Right renal pelvis (tissue), 4 donors: ENCODE data around the gene SLC35A5. TPM values are rescaled to one million over a fixed set of nuclear protein-coding genes. Genes with fewer than 3 reads are reported as not detected.
"Not testable (repeated sequence)": the region's sequence is repeated elsewhere in the genome, so short reads cannot be mapped to it uniquely, and the experiment has no call there.

Experiments used
- DNase-seq, 4 donors: peaks; one replicate each; pipeline ENCODE4 v3.0.0-alpha.2; 2013; ENCODE audit warnings: low read depth in 4 of 4, low spot score in 3 of 4, missing footprints in 1 of 4
- polyA plus RNA-seq, 4 donors: library from polyadenylated mRNA; unstranded; fragments of 120-200 nt; gene quantifications; one replicate each; pipeline ENCODE4 v1.2.1, GENCODE V29; 2013; ENCODE audit not compliant: insufficient read length in 4 of 4

Gene SLC35A5, protein sequence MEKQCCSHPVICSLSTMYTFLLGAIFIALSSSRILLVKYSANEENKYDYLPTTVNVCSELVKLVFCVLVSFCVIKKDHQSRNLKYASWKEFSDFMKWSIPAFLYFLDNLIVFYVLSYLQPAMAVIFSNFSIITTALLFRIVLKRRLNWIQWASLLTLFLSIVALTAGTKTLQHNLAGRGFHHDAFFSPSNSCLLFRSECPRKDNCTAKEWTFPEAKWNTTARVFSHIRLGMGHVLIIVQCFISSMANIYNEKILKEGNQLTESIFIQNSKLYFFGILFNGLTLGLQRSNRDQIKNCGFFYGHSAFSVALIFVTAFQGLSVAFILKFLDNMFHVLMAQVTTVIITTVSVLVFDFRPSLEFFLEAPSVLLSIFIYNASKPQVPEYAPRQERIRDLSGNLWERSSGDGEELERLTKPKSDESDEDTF
- polyA plus RNA-seq = 10 to 100 TPM; 67.3 to 88.2 (median 79.1) TPM

DNA sequence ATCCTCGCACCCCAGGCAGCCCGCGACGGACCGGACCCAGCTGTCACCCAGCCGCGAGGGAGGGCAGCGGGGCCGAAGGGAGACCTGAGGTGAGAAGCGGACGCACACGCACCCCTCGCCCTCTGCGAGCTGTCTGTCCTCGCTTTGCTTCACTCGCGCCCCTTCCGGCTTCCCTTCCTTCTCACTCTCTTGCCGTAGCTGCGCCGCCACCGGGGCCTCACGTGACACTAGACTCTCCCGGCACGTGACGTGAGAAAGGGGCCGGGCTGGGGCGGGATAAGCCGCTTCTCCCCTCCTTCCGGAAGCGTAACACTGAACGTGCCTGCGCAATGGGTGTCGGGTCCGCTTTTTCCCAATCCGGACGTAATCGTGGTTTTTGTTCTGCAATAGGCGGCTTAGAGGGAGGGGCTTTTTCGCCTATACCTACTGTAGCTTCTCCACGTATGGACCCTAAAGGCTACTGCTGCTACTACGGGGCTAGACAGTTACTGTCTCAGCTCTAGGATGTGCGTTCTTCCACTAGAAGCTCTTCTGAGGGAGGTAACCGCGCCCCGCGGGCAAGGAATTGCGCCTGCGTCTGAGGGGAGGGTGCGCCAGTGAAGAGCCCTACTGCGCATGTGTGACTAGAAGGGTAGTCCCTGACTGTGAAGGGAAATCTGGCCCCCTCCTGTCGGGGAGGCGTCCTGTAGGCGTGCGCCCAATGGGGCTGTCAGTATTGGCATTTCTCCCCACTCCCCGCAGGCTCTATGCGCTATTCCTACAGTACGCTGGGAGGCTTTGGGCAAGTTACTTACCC, at the start of gene SLC35A5, which contains the start of gene ATG3:
Gene SLC35A5 (plus strand): TSS at position 312 of the 796 bp plus-strand sequence. CDS start 1,359 bp downstream, outside the sequence.
Gene ATG3 (minus strand): TSS at position 229 of the 796 bp plus-strand sequence. CDS start 434 bp downstream, outside the sequence.
- peak; percentile 97 to 98 (median 98) for DNase-seq

DNA sequence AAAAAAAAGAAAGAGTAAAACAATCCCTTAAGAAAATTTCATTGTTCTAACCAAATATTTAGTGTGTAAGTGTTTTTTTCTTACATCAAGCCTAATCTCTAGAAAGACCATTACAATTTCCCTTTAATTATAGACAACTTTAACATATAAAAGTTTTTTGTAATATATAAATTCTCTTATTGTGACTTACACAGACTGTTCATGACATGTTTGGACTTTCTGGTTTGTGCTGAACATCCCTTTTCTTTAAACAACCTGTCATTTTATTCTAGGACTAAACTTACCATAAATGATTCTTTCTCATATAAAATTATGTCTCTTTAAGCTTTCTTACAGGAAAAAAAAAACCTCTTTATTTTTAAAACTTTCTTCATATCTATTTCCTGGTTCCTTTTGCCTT, 49.5 kb upstream of the SLC35A5 start:
- DNase-seq = no peak

DNA sequence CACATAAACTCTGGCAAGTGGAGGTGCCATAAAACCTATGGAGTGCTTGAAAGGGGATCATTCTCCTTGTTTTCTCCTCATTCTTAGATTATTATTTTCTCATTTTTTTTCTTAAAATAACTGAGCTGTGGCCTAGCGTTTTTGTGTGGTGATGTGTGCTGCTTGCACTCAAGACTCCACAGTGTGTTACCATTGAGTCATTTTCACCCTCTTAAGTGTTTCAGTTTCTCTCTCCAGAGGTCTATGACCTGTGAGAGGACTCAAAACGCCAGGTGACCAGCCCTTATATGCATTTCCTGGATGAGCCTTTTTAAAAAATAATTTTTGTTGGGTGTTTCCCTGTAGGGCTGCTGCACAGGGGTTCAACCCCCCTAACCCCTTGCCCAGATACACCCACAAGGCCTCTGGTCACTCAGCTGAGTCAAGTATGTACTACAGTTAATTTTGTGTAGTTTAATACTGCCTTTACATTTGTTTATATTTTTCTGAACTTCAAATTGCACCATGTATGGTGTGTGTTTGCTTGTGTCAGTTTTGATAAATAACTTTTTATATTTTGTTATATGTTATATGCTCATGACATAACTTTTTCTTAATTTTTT, 47.2 kb upstream of the SLC35A5 start:
- no peak for DNase-seq

DNA sequence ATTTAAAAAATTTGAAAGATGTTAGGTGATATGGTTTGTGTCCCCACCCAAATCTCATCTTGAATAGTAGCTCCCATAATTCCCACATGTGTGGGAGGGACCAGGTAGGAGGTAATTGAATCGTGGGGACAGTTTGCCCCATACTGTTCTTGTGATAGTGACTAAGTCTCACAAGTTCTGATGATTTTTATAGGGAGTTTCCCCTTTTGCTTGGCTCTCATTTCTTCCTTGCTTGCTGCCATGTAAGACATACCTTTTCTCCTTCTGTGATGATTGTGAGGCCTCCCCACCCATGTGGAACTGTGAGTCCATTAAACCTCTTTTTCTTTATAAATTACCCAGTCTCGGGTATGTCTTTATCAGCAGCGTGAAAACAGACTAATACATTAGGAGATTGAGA, 42.9 kb upstream of the SLC35A5 start:
- DNase-seq = not testable (repeated sequence)

DNA sequence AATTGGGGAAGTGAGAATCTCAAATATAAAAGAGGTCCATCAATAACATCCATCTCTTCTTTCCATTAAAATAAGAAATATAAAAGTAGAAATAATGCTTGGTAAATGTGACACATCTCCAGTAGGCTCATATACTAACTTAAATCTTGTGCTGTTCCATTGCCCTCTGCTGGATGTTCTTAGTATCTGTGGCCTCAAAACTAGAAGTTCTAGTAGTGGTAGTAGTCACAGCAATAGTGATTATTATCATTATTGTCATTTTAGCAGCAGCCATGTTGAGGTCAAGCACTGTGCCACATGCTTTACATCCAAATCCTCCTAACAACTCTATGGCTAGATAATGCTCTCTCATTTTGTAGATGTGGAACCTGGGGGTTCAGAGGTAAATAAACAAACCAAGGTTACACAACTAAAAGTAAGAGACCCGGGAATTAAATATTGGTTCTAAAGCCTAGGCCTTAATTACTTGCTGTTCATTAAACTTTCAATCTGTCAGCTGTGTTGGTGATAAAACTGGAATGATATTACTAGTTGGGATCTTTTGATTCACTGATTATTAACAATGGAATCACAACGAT, 42.3 kb upstream of the SLC35A5 start:
- peak; percentile 15 to 45 (median 36) for DNase-seq

DNA sequence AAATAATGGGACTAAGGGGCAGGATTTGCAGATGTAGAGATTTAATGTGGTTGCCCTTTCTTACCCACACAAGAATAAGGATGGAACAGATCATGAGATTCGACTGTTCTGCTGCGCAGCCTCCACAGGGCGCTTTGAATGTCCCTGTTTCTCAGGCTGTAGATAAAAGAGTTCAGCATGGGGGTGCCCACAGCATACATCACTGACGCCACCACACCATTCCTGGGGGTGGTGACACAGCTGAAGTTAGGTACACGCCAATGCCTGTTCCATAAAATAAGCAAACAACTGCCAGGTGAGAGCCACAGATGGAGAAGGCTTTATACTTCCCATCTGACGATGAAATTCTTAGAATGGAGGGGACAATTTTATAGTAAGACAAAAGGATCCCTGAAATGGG, 37.7 kb upstream of the SLC35A5 start:
- DNase-seq = not testable (repeated sequence)

DNA sequence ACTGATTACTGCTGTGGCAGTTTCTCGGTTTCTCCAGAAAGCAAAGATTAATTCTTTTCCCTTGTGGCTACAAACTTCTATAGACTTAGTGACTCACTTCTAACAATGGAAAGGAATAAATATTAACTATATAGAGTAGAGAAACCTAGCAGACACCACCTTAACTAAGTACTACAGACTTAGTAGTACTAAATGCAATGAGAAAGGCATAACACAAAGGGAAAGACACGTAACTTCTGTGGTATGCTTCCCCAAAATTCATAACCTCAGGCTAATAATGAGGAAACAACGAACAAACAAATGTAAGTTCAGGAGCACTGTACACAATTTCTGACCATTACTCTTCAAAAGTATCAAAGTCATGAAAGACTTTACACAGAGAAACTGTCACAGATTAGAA, 31.3 kb upstream of the SLC35A5 start:
- no peak for DNase-seq

DNA sequence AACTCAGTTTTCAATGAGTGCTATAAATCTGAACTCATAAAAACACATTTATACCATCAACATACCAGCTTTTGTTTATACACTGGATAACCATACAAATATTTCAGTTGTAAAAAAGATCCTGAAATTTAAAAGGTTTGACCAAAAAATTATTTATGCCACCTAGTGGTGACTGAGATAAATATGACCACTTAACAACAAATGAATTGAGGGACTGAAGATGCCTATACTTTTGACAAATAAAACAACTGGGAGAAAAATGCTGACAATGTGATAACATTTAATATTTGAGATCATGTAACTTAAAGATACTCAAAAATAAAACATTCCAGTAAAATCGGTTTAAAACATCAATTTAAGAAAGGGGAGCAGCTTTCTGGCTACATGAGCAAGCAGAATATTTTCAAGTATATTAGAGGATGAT, 30.5 kb upstream of the SLC35A5 start:
- DNase-seq = no peak

DNA sequence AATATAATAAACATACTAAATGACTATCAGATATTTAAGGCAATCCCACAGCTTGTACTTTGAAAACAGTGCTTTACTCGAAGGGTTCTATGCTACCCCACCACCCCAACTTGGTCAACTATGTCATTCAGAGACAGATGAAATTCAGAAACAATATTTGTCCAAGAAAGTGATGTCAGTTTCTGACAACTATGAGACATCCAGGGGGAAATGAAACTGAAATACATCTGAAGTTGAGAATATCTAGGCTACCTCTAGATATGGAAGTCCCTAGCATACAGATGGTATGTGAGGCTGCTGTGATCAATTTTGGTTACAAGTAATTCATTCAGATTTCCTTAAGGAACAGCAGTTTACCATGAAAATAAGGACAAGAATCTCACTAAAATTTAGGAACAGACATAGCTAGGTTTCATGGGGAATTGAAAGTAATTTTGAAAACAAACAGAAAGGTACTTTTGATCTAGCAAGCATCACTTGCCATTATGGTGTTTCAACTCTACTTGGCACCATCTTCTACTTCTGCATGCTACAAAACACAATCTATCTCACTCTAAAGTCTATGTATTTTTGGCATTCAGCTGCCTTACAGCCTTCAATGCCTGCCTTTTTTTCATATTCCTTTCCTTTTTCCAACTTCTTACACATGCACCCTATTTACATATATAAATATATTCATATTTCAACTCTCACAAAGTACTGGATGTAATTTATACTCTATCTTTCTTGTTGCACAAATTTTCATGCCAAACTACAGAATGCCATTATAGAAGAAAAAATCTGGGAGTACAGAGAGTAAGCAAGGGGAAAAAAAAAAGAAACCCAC, 21.8 kb upstream of the SLC35A5 start:
- no peak for DNase-seq

DNA sequence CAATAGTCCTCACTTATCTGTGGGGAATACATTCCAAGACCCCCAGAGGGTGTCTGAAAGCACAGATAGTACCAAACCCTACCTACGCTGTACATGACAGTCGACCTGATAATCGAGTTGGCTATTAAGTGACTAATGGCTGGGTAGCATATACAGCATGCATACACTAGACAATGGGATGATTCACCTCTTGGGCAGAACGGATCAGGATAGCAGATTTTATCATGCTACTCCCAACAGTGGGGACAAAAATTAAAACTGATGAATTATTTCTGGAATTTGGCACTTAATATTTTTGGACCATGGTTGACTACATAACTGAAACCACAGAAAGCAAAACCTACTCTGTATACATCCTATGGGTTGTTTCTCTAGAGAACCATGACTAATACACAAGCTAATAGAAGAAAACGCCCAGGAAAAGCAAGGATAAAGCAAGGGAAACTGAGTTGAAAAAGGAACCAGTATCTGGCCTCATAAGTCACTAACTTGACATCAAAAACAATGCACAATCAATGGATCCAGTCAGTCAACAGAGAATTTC, 15.6 kb upstream of the SLC35A5 start:
- DNase-seq = no peak

DNA sequence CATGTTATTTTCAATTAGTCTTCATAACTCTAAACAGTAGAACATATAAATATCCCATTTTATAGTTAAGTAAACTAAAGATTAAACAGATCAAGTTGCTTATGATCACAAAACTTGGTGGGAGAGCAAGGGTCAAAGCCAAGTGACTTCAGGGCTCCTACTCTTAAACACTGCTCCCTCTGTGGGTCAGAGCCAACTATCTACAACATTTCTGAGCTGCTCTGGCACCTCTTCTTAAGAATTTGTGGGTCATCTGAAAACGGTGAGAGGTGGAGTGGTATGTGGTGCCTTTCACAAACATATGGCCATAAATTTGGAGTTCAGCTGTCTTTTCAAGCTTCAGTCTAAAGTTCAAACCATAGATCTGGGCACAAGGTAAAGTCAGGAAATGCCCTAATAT, 11.0 kb upstream of the SLC35A5 start:
- no peak for DNase-seq

DNA sequence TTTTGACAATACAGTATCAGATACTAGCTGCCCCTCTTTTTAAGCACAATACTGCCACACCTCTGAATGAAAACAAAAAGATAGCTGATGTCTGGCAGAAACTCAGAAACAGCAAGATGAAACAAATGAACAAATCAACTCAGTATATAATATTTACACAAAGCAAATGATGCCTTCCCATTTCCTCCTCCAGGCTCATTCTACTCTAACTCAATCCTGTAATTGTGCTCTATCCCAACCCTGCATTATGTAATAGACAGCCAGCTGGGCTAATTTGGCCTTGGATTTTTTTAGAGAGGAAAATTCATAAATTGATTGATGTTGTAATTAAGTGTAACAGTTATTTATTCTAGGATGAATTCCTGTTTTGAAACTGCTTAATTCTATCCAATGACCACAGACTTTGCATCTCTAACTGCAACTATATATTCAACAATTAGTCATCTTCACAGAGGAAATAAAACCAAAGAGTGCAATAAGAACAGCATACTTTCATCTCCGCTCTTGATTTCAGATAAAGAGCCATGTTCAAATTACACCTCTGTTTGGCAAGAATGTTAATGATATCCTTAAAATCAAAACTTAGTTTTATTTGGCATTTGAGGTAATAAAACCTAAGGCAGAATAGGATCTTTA, 6.2 kb upstream of the SLC35A5 start:
- DNase-seq = no peak

DNA sequence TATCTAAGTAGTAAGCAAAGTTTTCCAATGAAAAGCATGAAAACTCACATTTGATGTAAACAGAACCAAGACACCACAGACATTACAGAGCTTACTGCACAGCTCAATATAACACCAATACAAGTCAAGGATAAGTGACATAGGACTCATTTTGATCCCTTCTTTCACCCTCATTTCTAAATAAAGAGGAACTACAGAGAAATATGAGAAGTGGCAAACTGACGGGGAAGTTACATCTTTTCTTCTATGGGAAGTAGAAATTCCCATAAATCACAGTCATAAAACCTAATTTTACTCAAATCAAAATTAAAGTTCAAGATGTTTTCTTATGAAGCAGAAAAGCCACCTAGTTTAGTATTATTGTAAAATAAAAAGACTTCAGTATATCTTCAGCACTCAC, 3.9 kb upstream of the SLC35A5 start:
- no peak for DNase-seq

DNA sequence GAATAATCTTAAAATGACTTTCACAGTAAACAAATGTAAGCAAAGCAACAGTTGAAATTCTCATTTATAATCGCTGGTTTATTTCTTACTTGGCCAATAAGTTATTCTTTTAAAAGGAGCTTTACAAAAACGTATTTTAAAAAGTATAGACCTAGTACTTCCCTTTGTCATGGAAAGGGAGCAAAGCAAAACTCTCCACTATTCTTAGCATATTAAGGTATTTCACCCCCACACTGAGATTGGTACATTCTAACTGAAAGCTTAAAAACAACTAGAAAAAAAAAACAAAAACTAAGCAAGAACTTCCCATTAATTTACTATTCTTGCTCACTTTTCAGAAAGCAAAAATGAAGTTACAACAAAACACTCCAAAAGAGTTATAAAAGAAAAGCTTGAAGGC, 1.5 kb upstream of the SLC35A5 start:
- DNase-seq = no peak

DNA sequence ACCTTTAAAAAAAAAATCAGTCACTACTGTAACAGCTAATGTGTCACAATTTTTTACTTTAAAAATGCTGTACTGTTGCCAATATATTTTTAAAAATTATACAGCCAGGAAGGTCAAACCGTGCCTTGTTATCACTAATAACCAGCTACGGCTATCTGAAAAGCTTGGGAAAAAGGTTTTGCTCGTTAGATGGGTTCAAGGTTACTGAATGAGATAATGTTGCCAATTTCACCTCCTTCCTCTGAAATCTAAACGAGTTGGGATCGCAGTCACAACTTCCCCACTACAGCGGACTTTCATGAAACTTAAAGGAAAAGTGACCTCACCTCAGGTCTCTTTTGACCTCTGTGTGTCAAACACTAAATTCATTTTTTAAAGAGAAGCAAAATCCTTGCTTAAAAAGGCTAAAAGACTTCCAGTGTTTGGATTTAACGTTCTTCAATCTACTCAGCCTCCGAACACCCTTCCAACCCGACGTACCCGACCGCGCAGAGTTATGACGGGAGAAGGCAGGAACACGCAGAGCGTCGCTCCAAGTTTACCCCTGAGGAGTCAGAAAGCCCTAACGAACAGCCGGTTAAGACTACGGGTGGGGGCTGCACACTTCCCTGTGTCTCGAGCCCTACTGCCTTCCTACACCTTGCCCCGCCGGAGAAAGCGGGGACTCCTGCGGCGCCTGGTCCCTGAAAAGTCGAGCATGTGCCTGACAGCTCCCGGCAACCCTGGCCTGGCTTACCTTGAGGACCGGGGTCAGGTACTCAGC, 943 bp upstream of the SLC35A5 start:
- DNase-seq = peak; percentile 73 to 80 (median 74)

DNA sequence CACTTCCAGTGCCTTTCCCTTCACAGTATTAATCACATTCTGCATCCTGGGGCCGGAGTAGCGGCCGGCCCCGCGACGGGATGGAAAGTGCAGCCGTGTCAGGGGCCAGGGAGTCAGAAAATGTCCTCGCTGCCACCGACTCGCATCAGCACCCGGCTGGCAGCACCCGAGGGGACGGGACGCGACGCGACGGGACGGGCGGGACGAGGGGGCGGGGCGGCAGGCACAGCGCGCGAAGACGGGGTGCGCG, 436 bp upstream of the SLC35A5 start:
- peak in 1 of 4 donors; percentile 42 for DNase-seq

DNA sequence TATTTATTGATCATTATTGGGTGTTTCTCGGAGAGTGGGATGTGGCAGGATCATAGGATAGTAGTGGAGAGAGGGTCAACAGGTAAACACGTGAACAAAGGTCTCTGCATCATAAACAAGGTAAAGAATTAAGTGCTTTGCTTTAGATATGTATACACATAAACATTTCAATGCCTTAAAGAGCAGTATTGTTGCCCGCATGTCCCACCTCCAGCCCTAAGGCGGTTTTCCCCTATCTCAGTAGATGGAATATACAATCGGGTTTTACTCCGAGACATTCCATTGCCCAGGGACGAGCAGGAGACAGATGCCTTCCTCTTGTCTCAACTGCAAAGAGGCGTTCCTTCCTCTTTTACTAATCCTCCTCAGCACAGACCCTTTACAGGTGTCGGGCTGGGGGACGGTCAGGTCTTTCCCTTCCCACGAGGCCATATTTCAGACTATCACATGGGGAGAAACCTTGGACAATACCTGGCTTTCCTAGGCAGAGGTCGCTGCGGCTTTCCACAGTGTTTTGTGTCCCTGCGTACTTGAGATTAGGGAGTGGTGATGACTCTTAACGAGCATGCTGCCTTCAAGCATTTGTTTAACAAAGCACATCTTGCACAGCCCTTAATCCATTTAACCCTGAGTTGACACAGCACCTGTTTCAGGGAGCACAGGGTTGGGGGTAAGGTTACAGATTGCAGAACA, 2.5 kb downstream of the SLC35A5 start:
- DNase-seq = not testable (repeated sequence)

DNA sequence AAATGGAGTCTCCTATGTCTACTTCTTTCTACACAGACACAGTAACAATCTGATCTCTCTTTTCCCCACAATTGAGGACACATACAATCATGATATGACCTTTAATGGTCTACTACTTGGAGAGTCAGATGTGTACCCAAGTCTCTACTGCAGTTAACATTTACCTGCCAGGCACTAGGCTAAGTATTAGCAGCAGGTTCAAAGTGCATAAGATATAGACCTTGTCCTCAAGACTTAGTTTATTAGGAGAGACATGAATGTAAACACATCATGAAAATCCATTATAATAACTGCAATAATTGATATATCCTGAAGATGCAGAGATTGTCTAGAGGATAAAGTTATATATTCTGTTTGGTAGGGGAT, 3.1 kb downstream of the SLC35A5 start:
- no peak for DNase-seq
